ENCODE measurements around the gene MIB1.

GRCh38 chr18:21741312-21741561 is 645 bp downstream of the MIB1 start:
- TF ChIP-seq WT1 (tag by site-specific recombination; IDR thresholded peaks at IDR 0.05), result no peak
- TF ChIP-seq REST (tag by site-specific recombination; IDR thresholded peaks at IDR 0.05), result no peak
- TF ChIP-seq CTCF (tag by site-specific recombination; IDR thresholded peaks at IDR 0.05), result no peak
- TF ChIP-seq ZNF670 (tag by site-specific recombination; IDR thresholded peaks at IDR 0.05; ENCODE audit: low read depth), result no peak
- TF ChIP-seq PATZ1 (tag by site-specific recombination; IDR thresholded peaks at IDR 0.05), result no peak
- TF ChIP-seq ZBTB17 (tag by site-specific recombination; IDR thresholded peaks at IDR 0.05), result no peak
- no peak for TF ChIP-seq ZNF114 (tag by site-specific recombination; IDR thresholded peaks at IDR 0.05)
- TF ChIP-seq ZNF518A (tag by site-specific recombination; conservative IDR thresholded peaks at IDR 0.05; ENCODE audit: low read depth), result no peak

Measured in HEK293 (cell line).